MCF 10A (cell line): ENCODE measurements around the gene USH2A. TPM values are rescaled to one million over a fixed set of nuclear protein-coding genes. Genes with fewer than 3 reads are reported as not detected.

Experiments
- BruUV-seq: library from RNA; stranded (reverse); fragments of 400-500 nt; replicated peaks from 2 replicates; lab custom pipeline; 2021; lab: Mats Ljungman, UMichigan
- CTCF ChIA-PET: fragments of 300-600 bp; sonication (Branson Sonifier 250); formaldehyde crosslinking; extraction: SDS; loops from one replicate; lab custom pipeline; 2021; ENCODE audit warnings: antibody characterized with exemption, inconsistent platforms; lab: Yijun Ruan, JAX
- POLR2A ChIA-PET: fragments of 300-600, 350-650 bp; sonication (Branson Sonifier 250); formaldehyde crosslinking; extraction: SDS; loops from one replicate; lab custom pipeline; 2020; ENCODE audit warnings: antibody characterized with exemption, inconsistent platforms; lab: Yijun Ruan, JAX
- DNase-seq: peaks from one replicate; pipeline ENCODE4 v3.0.0-alpha.2; 2018; ENCODE audit not compliant: unreplicated experiment
- H3K27ac Mint-ChIP-seq: one replicate; pipeline ENCODE4 v1.8.0; 2022; ENCODE audit warnings: mild to moderate bottlenecking, low read depth, mixed read lengths; ENCODE audit not compliant: unreplicated experiment
- H3K27me3 Mint-ChIP-seq: one replicate; pipeline ENCODE4 v1.8.0; 2022; ENCODE audit warnings: mixed read lengths; ENCODE audit not compliant: insufficient read depth, unreplicated experiment
- H3K36me3 Mint-ChIP-seq: one replicate; pipeline ENCODE4 v1.8.0; 2022; ENCODE audit warnings: mild to moderate bottlenecking, moderate library complexity, mixed read lengths; ENCODE audit not compliant: insufficient read depth, unreplicated experiment
- H3K4me1 Mint-ChIP-seq: one replicate; pipeline ENCODE4 v1.8.0; 2022; ENCODE audit warnings: mixed read lengths; ENCODE audit not compliant: insufficient read depth, unreplicated experiment
- H3K4me3 Mint-ChIP-seq: one replicate; pipeline ENCODE4 v1.8.0; 2022; ENCODE audit warnings: mild to moderate bottlenecking, moderate library complexity, mixed read lengths; ENCODE audit not compliant: unreplicated experiment
- H3K9me3 Mint-ChIP-seq: one replicate; pipeline ENCODE4 v1.8.0; 2022; ENCODE audit warnings: mixed read lengths; ENCODE audit not compliant: unreplicated experiment
- intact Hi-C: fragments of 100-400 bp; cut with micrococcal nuclease; formaldehyde crosslinking; loops from 2 replicates; pipeline ENCODE4 v1.14.1; 2022
- total RNA-seq: library from RNA; stranded (reverse); gene quantifications from 2 replicates; pipeline ENCODE4 v1.2.3, GENCODE V29; 2022
- TF ChIP-seq, protein P1 (sequence below): fragments of 200-600 bp; IDR thresholded peaks from one replicate; pipeline ENCODE4 v1.8.0; 2022; ENCODE audit warnings: antibody characterized with exemption, mild to moderate bottlenecking; ENCODE audit not compliant: unreplicated experiment

Gene USH2A
- total RNA-seq, 1 experiment from 2014 or later, result not detected

DNA sequence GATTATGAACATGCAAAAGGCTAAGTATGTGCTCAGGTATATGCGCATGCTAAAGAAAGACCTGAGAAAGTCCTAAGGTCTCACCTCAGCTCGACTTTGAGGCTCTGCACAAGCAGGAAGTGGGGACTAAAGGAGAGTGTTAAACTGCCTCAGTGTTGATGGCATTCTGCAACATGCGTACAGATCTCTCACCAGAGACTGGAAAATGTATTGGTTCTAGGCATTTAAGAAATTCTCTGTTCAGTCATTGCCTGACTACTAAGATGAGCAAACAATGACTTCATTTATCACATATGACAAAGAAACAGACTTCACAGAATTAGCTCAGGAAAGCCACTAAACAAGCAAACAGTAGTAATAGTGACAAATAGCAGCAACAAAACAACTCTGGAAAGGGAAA lies 90.8 kb downstream of the USH2A start:
- H3K9me3 Mint-ChIP-seq, result no peaks in the 10 kb centered on the region
- no peak overlapping the region for H3K4me3 Mint-ChIP-seq
- no peak overlapping the region for H3K27ac Mint-ChIP-seq
- intact Hi-C loops, result no loop called here
- DNase-seq, result no peak
- ChIA-PET POLR2A (no interaction called here), CTCF (interaction anchor here (0.7 to 1.1 kb wide), 2 partner anchors 9 to 20 kb away, joined by 3 read pairs; no protein-coding TSS in a partner anchor)
- H3K27me3 Mint-ChIP-seq, result peaks cover 100% of the 10 kb centered on the region
- TF ChIP-seq, protein P1, sequence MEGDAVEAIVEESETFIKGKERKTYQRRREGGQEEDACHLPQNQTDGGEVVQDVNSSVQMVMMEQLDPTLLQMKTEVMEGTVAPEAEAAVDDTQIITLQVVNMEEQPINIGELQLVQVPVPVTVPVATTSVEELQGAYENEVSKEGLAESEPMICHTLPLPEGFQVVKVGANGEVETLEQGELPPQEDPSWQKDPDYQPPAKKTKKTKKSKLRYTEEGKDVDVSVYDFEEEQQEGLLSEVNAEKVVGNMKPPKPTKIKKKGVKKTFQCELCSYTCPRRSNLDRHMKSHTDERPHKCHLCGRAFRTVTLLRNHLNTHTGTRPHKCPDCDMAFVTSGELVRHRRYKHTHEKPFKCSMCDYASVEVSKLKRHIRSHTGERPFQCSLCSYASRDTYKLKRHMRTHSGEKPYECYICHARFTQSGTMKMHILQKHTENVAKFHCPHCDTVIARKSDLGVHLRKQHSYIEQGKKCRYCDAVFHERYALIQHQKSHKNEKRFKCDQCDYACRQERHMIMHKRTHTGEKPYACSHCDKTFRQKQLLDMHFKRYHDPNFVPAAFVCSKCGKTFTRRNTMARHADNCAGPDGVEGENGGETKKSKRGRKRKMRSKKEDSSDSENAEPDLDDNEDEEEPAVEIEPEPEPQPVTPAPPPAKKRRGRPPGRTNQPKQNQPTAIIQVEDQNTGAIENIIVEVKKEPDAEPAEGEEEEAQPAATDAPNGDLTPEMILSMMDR, result no peak
- H3K36me3 Mint-ChIP-seq, result no peaks in the 10 kb centered on the region
- no TSS peak for BruUV-seq
- no peaks in the 10 kb centered on the region for H3K4me1 Mint-ChIP-seq

DNA sequence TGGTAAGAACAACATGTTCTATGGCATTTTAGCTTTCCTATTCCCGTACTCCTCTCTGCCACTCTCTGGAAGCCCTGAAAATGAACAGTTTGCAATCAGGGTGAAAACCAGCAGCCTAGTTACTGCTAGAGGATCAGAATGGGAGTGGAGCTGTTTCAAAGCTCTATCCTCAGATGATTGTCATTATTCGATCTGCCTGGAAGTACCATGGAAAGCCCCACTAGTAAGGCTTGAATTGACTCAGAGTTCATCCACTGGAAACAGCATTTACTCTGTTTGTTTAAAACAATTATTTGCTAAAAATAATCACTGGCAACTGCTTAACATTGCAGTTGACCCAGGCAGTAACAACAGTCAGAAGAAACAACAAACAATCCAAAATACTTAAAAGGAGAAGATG lies 91.2 kb downstream of the USH2A start:
- CTCF ChIA-PET, result interaction anchor here (1.1 kb wide), 1 partner anchor 20 kb away, joined by 3 read pairs; no protein-coding TSS in a partner anchor
- Mint-ChIP-seq H3K36me3 (no peaks in the 10 kb centered on the region), H3K4me3 (no peak overlapping the region), H3K4me1 (no peaks in the 10 kb centered on the region), H3K27me3 (peaks cover 100% of the 10 kb centered on the region), H3K9me3 (no peaks in the 10 kb centered on the region), H3K27ac (no peak overlapping the region)
- no TSS peak for BruUV-seq
- POLR2A ChIA-PET, result no interaction called here
- TF ChIP-seq, protein P1, result no peak
- intact Hi-C loops, result no loop called here
- no peak for DNase-seq

DNA sequence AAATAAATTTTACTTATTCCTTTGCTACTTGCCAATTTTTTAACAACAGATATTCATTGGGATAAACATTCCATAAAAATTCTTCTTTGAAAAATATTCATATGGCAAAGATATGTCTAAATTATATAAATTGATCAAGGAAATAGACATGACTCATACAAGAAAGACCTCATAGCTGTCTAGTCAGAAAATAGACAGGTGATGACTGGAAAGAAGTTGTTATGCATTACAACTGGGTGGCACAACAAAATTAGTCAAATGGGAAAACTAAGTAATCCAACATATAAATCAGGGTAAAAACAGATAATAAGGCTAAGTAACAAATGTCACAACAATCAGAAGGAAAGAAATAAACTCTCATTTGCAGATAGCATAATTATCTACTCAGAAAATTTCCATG lies 92.0 kb downstream of the USH2A start:
- ChIA-PET CTCF (interaction anchor here (0.7 to 1.2 kb wide), 2 partner anchors 20 to 494 kb away, joined by 3 read pairs; no protein-coding TSS in a partner anchor), POLR2A (interaction anchor here (0.6 kb wide), 1 partner anchor 492 kb away, joined by 3 read pairs; no protein-coding TSS in a partner anchor)
- no peak for DNase-seq
- H3K27ac Mint-ChIP-seq, result no peak overlapping the region
- intact Hi-C loops, result no loop called here
- no peaks in the 10 kb centered on the region for H3K4me1 Mint-ChIP-seq
- TF ChIP-seq, protein P1, result no peak
- no peaks in the 10 kb centered on the region for H3K36me3 Mint-ChIP-seq
- H3K4me3 Mint-ChIP-seq, result no peak overlapping the region
- no TSS peak for BruUV-seq
- peaks cover 92% of the 10 kb centered on the region for H3K27me3 Mint-ChIP-seq
- no peaks in the 10 kb centered on the region for H3K9me3 Mint-ChIP-seq

DNA sequence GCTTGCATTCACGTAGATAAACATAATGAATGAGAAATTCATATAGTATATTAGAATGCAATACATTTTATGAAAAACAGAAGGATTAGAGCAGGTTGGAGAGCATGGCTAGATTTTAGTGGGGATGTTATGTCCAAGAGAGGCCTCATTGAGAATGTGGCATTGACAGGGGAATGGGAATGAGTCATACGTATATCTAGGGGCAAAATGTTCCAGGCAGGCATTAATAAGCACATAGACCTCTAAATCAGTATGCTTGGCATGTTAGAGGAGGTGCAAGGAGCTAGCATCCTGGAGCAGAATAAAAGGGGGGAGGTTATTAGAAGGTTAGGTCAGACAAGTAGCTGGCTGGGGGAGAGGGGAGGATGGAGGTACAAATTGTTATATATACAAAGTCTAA lies 93.0 kb downstream of the USH2A start:
- Mint-ChIP-seq H3K27me3 (peaks cover 83% of the 10 kb centered on the region), H3K36me3 (no peaks in the 10 kb centered on the region), H3K27ac (no peak overlapping the region), H3K9me3 (no peaks in the 10 kb centered on the region), H3K4me1 (no peaks in the 10 kb centered on the region), H3K4me3 (no peak overlapping the region)
- CTCF ChIA-PET, result interaction anchor here (1.2 kb wide), 1 partner anchor 19 kb away, joined by 3 read pairs; no protein-coding TSS in a partner anchor
- intact Hi-C loops, result no loop called here
- TF ChIP-seq, protein P1, result no peak
- no peak for DNase-seq
- POLR2A ChIA-PET, result interaction anchor here (1.2 kb wide), 1 partner anchor 64 kb away, joined by 3 read pairs; no protein-coding TSS in a partner anchor
- BruUV-seq, result no TSS peak
